ENCODE results near the gene NRL.

The NRL gene

GRCh38 chr14:24102357-24103048 lies 12.2 kb downstream of the NRL start:
- H3K36me3 ChIP-seq = peaks cover 80% of the 10 kb centered on the region
- H3K4me2 ChIP-seq = no peak overlapping the region
- H3K27me3 ChIP-seq = no peaks in the 10 kb centered on the region
- H3K4me3 ChIP-seq = no peak overlapping the region
- no peak overlapping the region for H3K9ac ChIP-seq
- no peaks in the 10 kb centered on the region for H3K4me1 ChIP-seq
- TF ChIP-seq Cebpa-rat (IDR thresholded peaks at IDR 0.05) = no peak
- H3K9me3 ChIP-seq = peaks cover 29% of the 10 kb centered on the region
- no peaks in the 10 kb centered on the region for H4K20me1 ChIP-seq
- H3K27ac ChIP-seq = no peak overlapping the region

DNA sequence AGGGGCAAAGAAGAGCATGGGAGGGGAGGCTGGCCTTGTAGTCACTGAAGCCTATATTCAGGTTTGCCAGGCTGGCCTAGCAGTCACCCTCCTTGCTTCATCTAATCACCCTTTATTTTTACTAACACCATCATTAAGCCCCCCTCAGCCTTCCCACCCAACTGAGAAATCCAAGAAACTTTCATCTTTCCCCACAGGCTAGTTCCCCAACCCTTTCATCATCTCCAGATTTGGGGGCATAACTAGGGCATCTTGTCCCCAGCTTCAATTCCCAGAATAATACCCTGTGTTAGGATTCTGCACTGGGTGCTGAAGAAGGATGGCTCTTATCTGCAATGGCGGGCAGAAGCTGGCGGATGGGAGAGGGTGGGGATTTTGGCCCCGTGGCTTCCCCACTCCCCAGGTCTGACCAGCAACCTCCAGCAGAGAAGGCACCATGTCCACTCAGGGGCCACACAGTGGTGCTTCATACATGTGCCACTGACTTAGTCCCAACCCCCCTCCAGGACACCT lies 13.7 kb downstream of the NRL start:
- no peak for TF ChIP-seq Cebpa-rat (IDR thresholded peaks at IDR 0.05)
- peaks cover 10% of the 10 kb centered on the region for H3K4me1 ChIP-seq
- no peak overlapping the region for H3K27ac ChIP-seq
- peaks cover 91% of the 10 kb centered on the region for H3K36me3 ChIP-seq
- no peak overlapping the region for H3K9ac ChIP-seq
- H3K4me2 ChIP-seq = no peak overlapping the region
- no peaks in the 10 kb centered on the region for H4K20me1 ChIP-seq
- peaks cover 29% of the 10 kb centered on the region for H3K9me3 ChIP-seq
- no peaks in the 10 kb centered on the region for H3K27me3 ChIP-seq
- no peak overlapping the region for H3K4me3 ChIP-seq

DNA sequence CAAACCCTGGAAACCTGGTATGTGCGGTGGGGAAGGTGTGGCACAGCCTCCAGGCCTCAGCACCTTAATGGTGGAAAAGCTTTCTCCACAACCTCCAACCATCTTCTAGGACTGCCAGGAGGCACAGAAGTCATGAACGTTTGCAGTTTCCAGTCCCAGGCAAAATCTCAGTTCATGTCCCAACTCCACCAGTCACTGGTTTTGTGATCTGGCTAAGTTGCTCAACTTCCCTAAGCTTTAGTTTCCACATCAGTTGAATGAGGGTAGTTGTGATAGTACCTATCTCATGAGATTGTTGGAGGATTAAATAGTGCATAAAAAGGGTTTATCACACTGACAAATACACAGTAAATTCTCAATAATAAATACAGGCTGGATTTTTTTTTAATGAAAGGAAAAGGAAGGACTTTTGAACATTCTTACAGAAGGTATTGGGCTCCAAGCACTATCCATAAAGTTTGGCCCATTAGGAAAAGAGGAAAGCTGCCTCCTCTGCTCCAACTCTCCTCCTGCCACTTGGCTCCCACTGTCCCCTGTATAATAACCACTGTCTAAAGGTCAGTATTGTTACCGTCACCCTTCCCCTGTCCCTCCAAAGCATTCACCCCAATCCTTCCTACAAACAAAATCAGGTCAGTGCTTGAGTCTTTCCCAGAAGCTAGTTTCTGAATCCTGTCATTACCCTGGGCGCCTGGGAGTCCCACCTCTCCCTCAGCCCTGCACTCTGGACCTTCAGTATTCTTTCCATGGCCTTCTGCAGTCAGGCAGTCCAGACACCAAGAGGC lies 14.4 kb downstream of the NRL start:
- Histone ChIP-seq H3K27ac (no peak overlapping the region), H3K4me2 (no peak overlapping the region), H3K27me3 (no peaks in the 10 kb centered on the region), H3K36me3 (peaks cover 91% of the 10 kb centered on the region), H3K9me3 (peaks cover 29% of the 10 kb centered on the region), H3K9ac (no peak overlapping the region), H4K20me1 (no peaks in the 10 kb centered on the region), H3K4me1 (peaks cover 17% of the 10 kb centered on the region), H3K4me3 (no peak overlapping the region)
- no peak for TF ChIP-seq Cebpa-rat (IDR thresholded peaks at IDR 0.05)

DNA sequence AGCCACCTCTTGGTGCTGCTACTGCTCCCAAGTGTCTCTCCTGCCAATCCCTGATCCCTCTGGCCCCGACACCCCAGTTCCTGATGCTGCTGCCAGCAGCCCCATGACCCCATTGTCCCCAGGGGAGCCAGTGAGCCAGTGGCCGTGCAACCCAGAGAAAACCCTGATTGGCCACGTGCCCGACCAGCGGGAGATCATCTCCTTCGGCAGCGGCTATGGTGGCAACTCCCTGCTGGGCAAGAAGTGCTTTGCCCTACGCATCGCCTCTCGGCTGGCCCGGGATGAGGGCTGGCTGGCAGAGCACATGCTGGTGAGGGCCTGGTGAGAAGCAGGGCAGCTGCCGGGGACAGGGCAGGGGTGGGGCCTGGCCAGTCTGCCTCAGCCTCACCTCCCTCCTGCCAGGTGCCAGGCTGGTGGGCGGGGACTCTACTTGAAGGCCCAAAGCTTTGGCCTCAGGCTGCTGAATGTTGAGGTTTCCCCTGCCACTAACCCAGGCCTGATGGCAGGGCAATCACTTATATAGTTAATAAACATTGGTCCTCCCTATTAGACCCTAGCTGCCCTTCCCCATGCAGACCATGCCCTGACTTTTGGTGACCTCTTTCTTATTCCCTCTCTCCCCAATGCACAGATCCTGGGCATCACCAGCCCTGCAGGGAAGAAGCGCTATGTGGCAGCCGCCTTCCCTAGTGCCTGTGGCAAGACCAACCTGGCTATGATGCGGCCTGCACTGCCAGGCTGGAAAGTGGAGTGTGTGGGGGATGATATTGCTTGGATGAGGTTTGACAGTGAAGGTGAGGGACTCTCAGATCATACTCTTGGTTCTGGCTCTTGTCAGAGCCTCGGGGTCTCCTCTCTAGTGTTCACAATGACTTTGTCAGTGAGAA lies 15.6 kb downstream of the NRL start:
- no peak for TF ChIP-seq Cebpa-rat (IDR thresholded peaks at IDR 0.05)
- Histone ChIP-seq H3K9me3 (peaks cover 18% of the 10 kb centered on the region), H3K4me2 (no peak overlapping the region), H3K27ac (no peak overlapping the region), H3K27me3 (no peaks in the 10 kb centered on the region), H4K20me1 (no peaks in the 10 kb centered on the region), H3K4me3 (no peak overlapping the region), H3K9ac (no peak overlapping the region), H3K36me3 (peaks cover 78% of the 10 kb centered on the region), H3K4me1 (peaks cover 22% of the 10 kb centered on the region)

- peaks cover 10% of the 10 kb centered on the region for H3K9me3 ChIP-seq
- peaks cover 26% of the 10 kb centered on the region for H3K4me1 ChIP-seq
- H3K36me3 ChIP-seq = peaks cover 70% of the 10 kb centered on the region
- H3K27me3 ChIP-seq = no peaks in the 10 kb centered on the region
- H3K27ac ChIP-seq = no peak overlapping the region
- TF ChIP-seq Cebpa-rat (IDR thresholded peaks at IDR 0.05) = no peak
- no peak overlapping the region for H3K4me2 ChIP-seq
- no peaks in the 10 kb centered on the region for H4K20me1 ChIP-seq
- H3K9ac ChIP-seq = no peak overlapping the region
- H3K4me3 ChIP-seq = no peak overlapping the region
Measured at GRCh38 chr14:24098229-24098926, 16.4 kb downstream of the NRL start.

- H3K27ac ChIP-seq = no peak overlapping the region
- no peaks in the 10 kb centered on the region for H3K27me3 ChIP-seq
- no peak overlapping the region for H3K4me3 ChIP-seq
- no peaks in the 10 kb centered on the region for H3K9me3 ChIP-seq
- no peak overlapping the region for H3K9ac ChIP-seq
- peak overlapping the region; percentile 95; the same call in 1 of the 2 replicates for H3K4me2 ChIP-seq
- no peak for TF ChIP-seq Cebpa-rat (IDR thresholded peaks at IDR 0.05)
- peaks cover 53% of the 10 kb centered on the region for H3K36me3 ChIP-seq
- no peaks in the 10 kb centered on the region for H4K20me1 ChIP-seq
- peaks cover 41% of the 10 kb centered on the region for H3K4me1 ChIP-seq
Measured at GRCh38 chr14:24096545-24097181, 18.1 kb downstream of the NRL start.

DNA sequence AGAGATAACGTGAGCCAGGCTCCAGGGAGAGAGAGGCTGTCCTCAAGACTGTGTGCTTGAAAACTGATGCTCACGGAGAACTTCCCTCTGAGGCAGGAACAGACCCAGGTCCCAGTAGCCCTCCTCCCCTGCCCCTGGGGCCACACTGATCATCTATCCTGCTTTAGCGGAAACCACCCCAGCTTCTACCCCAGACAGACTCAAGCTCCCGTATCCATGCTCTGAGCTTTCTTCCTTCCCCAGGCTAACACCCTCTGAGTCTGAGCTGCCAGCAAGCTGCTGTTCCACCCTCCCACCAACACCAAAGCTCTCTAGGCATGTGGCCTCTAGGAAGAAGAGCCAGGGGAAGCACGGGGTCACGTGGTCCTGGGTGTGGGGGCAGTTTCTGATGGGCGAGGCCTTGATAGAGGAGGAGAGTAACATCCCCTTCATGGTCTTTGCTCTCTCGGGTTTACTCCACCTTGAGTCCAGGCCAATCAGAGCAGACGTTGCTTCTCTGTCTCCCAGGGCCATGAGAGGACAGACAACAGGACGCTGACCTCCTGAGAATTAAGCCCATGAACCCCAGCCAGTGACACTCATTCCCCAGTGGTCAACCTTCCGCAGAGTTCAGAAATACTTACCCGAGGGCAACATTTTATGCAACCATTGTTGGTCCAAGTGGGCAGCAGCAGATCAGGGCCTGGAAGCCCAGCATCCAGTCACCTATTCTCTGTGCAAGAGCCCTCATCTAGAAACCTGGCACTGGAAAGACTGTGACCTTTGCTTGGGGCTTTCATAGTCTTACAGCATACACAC lies 19.3 kb downstream of the NRL start:
- Histone ChIP-seq H4K20me1 (no peaks in the 10 kb centered on the region), H3K9ac (peak overlapping the region; percentile 95), H3K4me3 (peak overlapping the region; percentile 82), H3K36me3 (peaks cover 41% of the 10 kb centered on the region), H3K4me1 (peaks cover 47% of the 10 kb centered on the region), H3K27ac (peak overlapping the region; percentile 98), H3K9me3 (no peaks in the 10 kb centered on the region), H3K27me3 (no peaks in the 10 kb centered on the region), H3K4me2 (peak overlapping the region; percentile 95)
- TF ChIP-seq Cebpa-rat (IDR thresholded peaks at IDR 0.05) = no peak

DNA sequence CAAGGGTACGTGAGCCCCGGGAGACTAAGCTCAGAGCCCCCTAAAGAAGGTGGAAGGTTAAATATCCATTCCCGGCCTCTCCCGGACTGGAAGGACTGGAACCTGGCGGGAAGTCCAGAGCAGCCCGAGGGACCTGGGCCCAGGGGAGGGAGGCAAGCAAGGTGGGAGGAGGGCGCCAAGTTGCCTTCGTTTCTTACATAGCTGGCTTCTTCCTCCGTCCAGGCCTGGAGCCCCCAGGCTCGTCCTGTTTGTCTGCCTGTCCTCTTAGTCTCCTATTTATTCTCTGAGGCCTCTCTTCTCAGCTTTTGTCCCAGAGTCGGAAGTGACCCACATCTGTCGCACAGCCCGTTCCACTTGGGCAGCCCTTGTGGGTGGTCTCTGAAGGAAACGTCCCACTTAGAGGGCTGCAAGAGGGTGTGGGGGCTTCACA lies 19.9 kb downstream of the NRL start:
- H4K20me1 ChIP-seq = no peaks in the 10 kb centered on the region
- H3K4me1 ChIP-seq = peaks cover 52% of the 10 kb centered on the region
- H3K9ac ChIP-seq = peak overlapping the region; percentile 95
- H3K4me2 ChIP-seq = peak overlapping the region; percentile 95
- H3K27me3 ChIP-seq = no peaks in the 10 kb centered on the region
- H3K4me3 ChIP-seq = peak overlapping the region; percentile 82
- no peak for TF ChIP-seq Cebpa-rat (IDR thresholded peaks at IDR 0.05)
- H3K27ac ChIP-seq = peak overlapping the region; percentile 98
- H3K36me3 ChIP-seq = peaks cover 35% of the 10 kb centered on the region
- H3K9me3 ChIP-seq = no peaks in the 10 kb centered on the region

All from BLaER1 (cell line).